ENCODE results near the gene USP3.
A peak's percentile ranks its signal among the peaks of the same experiment; 100 is the strongest.
"Not testable (repeated sequence)": the region's sequence is repeated elsewhere in the genome, so short reads cannot be mapped to it uniquely, and the experiment has no call there.

USP3 gene

GRCh38 chr15:63615935-63616334 is 111.5 kb downstream of the USP3 start:
- DNase-seq, result no peak

DNA sequence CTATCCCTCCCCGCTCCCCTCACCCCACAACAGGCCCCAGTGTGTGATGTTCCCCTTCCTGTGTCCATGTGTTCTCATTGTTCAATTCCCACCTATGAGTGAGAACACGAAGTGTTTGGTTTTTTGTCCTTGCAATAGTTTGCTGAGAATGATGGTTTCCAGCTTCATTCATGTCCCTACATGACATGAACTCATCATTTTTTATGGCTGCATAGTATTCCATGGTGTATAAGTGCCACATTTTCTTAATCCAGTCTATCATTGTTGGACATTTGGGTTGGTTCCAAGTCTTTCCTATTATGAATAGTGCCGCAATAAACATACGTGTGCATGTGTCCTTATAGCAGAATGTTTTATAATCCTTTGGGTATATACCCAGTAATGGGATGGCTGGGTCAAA is 112.8 kb downstream of the USP3 start:
- not testable (repeated sequence) for DNase-seq

GRCh38 chr15:63617627-63618026 is 113.2 kb downstream of the USP3 start:
- DNase-seq, result not testable (repeated sequence)

- DNase-seq, result not testable (repeated sequence)
These were observed 116.4 kb downstream of the USP3 start for GRCh38 chr15:63620760-63621159.

- no peak for DNase-seq
These were observed 119.0 kb downstream of the USP3 start for GRCh38 chr15:63623232-63623969.

GRCh38 chr15:63626955-63627354 is 122.6 kb downstream of the USP3 start:
- DNase-seq, result no peak

DNA sequence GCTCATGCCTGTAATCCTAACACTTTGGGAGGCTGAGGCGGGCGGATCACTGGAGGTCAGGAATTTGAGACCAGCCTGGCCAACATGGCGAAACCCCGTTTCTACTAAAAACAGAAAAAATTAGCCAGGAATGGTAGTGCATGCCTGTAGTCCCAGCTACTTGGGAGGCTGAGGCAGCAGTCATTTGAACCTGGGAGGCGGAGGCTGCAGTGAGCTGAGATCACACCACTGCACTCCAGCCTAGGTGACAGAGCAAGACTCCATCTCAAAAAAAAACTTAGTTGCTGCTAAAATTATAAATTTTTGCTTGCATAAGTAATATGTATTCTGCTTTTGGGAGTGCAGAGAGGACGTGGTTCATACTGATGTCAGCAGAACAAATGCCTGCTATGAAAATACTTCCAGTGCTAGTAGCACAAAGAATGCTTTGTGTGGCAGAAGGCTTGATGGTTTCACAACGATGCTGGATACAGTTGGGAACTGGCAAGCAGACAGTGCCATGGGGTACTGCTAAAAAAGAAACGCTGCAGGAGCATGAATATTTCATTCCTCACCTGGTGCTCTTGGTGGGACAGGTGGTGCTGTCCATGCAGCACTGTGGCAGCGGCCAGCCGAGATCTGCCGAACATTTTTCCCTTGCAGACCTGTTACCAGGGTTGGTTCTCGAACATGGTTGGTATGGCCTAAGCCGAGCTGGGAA is 123.9 kb downstream of the USP3 start:
- DNase-seq, result no peak

GRCh38 chr15:63630036-63630751 is 125.8 kb downstream of the USP3 start:
- no peak for DNase-seq

GRCh38 chr15:63633312-63633711 is 128.9 kb downstream of the USP3 start:
- DNase-seq, result no peak

DNA sequence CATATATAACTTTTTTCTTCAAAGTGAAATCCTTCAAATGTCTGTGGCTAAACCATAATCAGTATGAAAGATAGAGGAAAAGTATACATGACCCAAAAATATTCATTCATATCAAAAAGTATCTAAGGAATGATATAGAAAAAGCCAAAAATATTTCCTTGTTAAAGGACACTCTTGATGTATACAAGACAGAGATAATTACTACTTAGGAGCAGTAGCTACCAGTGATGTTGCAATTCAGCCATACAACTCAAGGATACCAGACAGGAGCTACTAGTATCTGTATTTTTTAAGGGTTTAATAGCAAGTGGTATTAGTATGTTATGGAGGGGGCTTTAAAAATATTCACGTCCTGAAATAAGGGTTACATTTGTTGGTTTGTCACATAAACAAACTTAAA is 129.8 kb downstream of the USP3 start:
- no peak for DNase-seq

GRCh38 chr15:63636518-63637061 is 132.2 kb downstream of the USP3 start:
- no peak for DNase-seq

DNA sequence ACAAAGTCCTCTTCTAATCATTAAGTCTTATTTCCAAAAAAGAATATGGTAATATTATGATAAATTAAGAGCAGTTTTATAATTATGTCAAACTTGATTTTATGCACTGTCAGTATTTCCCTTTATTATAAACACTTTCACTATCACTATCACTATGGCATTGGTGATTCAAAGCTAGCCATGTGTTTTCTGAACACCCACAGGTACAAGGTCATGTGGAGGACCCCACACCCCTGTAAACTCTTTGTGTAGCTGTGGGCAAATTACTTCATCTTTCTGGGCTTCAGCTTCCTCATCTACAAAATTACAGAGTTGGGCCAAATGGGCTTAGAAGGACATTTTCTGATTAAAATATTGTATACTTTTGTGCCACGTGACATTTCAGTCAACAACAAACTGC is 134.4 kb downstream of the USP3 start:
- DNase-seq, result peak; percentile 34 to 59

DNA sequence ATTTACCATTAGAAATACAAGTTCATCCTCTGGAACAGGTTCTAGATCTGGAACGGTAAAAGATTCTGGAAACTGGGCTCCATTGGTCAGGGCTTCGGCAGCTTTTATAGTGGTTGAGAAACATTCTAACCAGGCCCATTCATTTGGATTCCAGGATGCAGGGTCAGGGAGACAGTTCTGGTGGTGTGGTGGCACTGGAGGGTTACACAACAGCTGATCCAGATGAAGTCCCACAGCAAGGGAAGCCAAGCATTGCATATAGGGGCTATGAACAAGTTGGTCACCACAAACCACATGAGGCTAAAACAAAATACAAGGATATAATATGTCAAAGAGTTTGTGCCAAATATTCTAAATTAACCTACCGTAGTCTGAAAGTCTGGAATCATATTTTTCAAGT is 135.8 kb downstream of the USP3 start:
- DNase-seq, result no peak
